Fibroblast of lung (primary cell): ENCODE measurements around the gene CLN6.

ENCODE experiments used
- CTCF ChIP-seq, 2 donors: IDR thresholded peaks in 1 of 2; conservative IDR thresholded peaks in 1 of 2; 1 replicate in 1 of 2; 2 replicates in 1 of 2; pipeline ENCODE4 v1.5.1; 2011 to 2012; ENCODE audit warnings: low read length in 2 of 2, control low read depth in 1 of 2, inconsistent platforms in 1 of 2, low read depth in 1 of 2, mild to moderate bottlenecking in 1 of 2
- EZH2 ChIP-seq: IDR thresholded peaks from 2 replicates; pipeline ENCODE4 v1.5.1; 2012; ENCODE audit warnings: low read length, control low read depth, mild to moderate bottlenecking; ENCODE audit errors: missing control alignments

- no peak for TF ChIP-seq EZH2
- no peak for TF ChIP-seq CTCF (conservative IDR thresholded peaks at IDR 0.05 in 1 of 2, IDR thresholded peaks at IDR 0.05 in 1 of 2; ENCODE audit: low read depth in 1 of 2, low read length in 2 of 2)
Measured at GRCh38 chr15:68224108-68224507, 5.4 kb downstream of the CLN6 start.
